Epithelial cell of proximal tubule (primary cell): ENCODE results near the gene R3HCC1L. TPM values are rescaled to one million over a fixed set of nuclear protein-coding genes. Genes with fewer than 3 reads are reported as not detected.

Experiments
- DNase-seq: peaks from one replicate; pipeline ENCODE4 v3.0.0-alpha.2; 2011; ENCODE audit warnings: low read depth
- H3K4me3 ChIP-seq: 2 replicates; pipeline ENCODE4 v1.5.1; 2011; ENCODE audit warnings: low read depth, mild to moderate bottlenecking, low read length
- CTCF ChIP-seq: conservative IDR thresholded peaks from 2 replicates; pipeline ENCODE4 v1.5.1; 2012; ENCODE audit warnings: low read depth, mild to moderate bottlenecking, low read length
- total RNA-seq: library from RNA; depleted of rRNA; stranded (reverse); fragments of >200 nt; gene quantifications from 2 replicates; pipeline ENCODE4 v1.2.3, GENCODE V29; 2015

Gene R3HCC1L
- total RNA-seq, 1 donor from 2014 or later = 8.6 TPM

GRCh38 chr10:98264378-98265065 lies 130.1 kb downstream of the R3HCC1L start:
- H3K4me3 ChIP-seq = no peak overlapping the region
- no peak for TF ChIP-seq CTCF
- no peak for DNase-seq

GRCh38 chr10:98265403-98266378 lies 131.2 kb downstream of the R3HCC1L start:
- H3K4me3 ChIP-seq = no peak overlapping the region

GRCh38 chr10:98266647-98267046 lies 132.2 kb downstream of the R3HCC1L start:
- no peak for TF ChIP-seq CTCF
- H3K4me3 ChIP-seq = no peak overlapping the region
- DNase-seq = no peak

More at GRCh38 chr10:98265403-98266378, 131.2 kb downstream of the R3HCC1L start:
- TF ChIP-seq CTCF = no peak
- DNase-seq = no peak

GRCh38 chr10:98267069-98267893 lies 132.8 kb downstream of the R3HCC1L start:
- no peak for DNase-seq
- no peak for TF ChIP-seq CTCF
- peak overlapping the region; percentile 39 for H3K4me3 ChIP-seq

- H3K4me3 ChIP-seq = peak within 1 kb of the TSS; percentile 58
- no peak for TF ChIP-seq CTCF
- no peak for DNase-seq
Measured at GRCh38 chr10:98267894-98268693, 133.6 kb downstream of the R3HCC1L start, which contains the start of gene LOXL4. LOXL4 (minus strand) TSS chr10:98268194; CDS start chr10:98263019, 5,175 bp downstream.
